ENCODE data around the gene SYNGR2. TPM values are rescaled to one million over a fixed set of nuclear protein-coding genes. Genes with fewer than 3 reads are reported as not detected.
A peak's percentile ranks its signal among the peaks of the same experiment; 100 is the strongest.

Gene SYNGR2
- total RNA-seq, 2 donors from 2014 or later: 39.2 to 39.6 TPM

DNA sequence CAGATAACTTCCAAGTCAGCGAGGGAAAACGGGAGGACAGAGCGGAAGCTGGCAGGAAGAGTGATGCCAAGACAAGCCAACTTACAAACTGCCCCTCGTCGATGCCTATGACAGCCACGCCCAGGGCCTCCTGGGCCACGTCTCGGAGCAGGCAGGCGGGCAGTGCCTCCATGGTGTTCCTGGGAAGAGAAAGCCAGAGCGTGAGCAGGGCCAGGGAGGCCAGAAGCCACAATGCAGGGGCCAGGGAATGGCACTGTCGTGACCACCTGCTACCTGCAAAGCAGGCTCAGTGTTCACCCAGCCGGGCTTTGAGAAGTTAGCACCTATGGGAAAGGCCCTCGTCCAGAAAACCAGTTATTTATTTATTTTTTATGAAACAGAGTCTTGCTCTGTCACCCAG lies 14.1 kb downstream of the SYNGR2 start:
- H3K9ac ChIP-seq (ENCODE audit: extremely low read depth, low read length, poor library complexity, severe bottlenecking): no peak overlapping the region
- peaks cover 19% of the 10 kb centered on the region for H3K4me1 Mint-ChIP-seq

DNA sequence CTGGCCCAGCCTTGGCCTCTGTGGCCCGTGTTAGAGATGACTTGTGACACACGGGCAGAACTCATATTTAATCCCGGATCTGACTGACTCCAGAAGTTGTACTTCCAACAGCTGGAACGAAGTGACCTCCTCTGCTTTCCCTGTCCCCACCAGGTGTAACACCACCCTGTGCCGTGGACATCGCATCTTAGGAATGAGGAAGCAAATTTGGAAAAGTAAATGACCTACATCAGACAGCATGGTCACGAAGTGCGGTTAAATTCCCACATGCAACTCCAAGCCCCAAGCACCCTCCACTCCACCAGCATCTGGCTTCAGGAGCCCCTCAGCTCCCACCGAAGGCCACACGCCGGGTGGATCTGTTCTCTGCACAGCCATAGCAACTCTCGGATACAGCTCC lies 15.5 kb downstream of the SYNGR2 start:
- H3K4me1 ChIP-seq (ENCODE audit: control insufficient read depth, insufficient read depth, low read length): peaks cover 3% of the 10 kb centered on the region
- Mint-ChIP-seq H3K36me3 (ENCODE audit: low read depth) (peaks cover 50% of the 10 kb centered on the region), H3K27me3 (ENCODE audit: insufficient read depth) (no peaks in the 10 kb centered on the region), H3K9me3 (no peaks in the 10 kb centered on the region), H3K27ac (no peak overlapping the region), H3K4me3 (peak overlapping the region; percentile 78), H3K4me1 (peaks cover 22% of the 10 kb centered on the region)
- WGBS, 2 experiments (ENCODE audit: insufficient coverage in 1 of 2, insufficient read length in 1 of 2): 93 to 94% methylated on average over 9 to 12 of the region's 12 CpGs
- no peak for DNase-seq
- peak overlapping the region; percentile 82 for H3K4me3 ChIP-seq (ENCODE audit: low read length)
- H3K27ac ChIP-seq (ENCODE audit: low read depth, low read length): no peak overlapping the region
- H3K36me3 ChIP-seq (ENCODE audit: control insufficient read depth, insufficient read depth, low read length): peaks cover 60% of the 10 kb centered on the region
- no peaks in the 10 kb centered on the region for H3K9me3 ChIP-seq (ENCODE audit: control insufficient read depth, low read length)
- no peak overlapping the region for H3K9ac ChIP-seq (ENCODE audit: extremely low read depth, low read length, poor library complexity, severe bottlenecking)
- TF ChIP-seq, protein P1, sequence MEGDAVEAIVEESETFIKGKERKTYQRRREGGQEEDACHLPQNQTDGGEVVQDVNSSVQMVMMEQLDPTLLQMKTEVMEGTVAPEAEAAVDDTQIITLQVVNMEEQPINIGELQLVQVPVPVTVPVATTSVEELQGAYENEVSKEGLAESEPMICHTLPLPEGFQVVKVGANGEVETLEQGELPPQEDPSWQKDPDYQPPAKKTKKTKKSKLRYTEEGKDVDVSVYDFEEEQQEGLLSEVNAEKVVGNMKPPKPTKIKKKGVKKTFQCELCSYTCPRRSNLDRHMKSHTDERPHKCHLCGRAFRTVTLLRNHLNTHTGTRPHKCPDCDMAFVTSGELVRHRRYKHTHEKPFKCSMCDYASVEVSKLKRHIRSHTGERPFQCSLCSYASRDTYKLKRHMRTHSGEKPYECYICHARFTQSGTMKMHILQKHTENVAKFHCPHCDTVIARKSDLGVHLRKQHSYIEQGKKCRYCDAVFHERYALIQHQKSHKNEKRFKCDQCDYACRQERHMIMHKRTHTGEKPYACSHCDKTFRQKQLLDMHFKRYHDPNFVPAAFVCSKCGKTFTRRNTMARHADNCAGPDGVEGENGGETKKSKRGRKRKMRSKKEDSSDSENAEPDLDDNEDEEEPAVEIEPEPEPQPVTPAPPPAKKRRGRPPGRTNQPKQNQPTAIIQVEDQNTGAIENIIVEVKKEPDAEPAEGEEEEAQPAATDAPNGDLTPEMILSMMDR (conservative IDR thresholded peaks at IDR 0.05): no peak
- no peaks in the 10 kb centered on the region for H3K27me3 ChIP-seq (ENCODE audit: control insufficient read depth, insufficient read depth, low read length, poor library complexity, severe bottlenecking)

More for the DNA sequence above, 14.1 kb downstream of the SYNGR2 start:
- Mint-ChIP-seq H3K27me3 (ENCODE audit: insufficient read depth) (no peaks in the 10 kb centered on the region), H3K27ac (no peak overlapping the region), H3K36me3 (ENCODE audit: low read depth) (peaks cover 60% of the 10 kb centered on the region), H3K9me3 (no peaks in the 10 kb centered on the region), H3K4me3 (no peak overlapping the region)
- Histone ChIP-seq H3K36me3 (ENCODE audit: control insufficient read depth, insufficient read depth, low read length) (peaks cover 69% of the 10 kb centered on the region), H3K27me3 (ENCODE audit: control insufficient read depth, insufficient read depth, low read length, poor library complexity, severe bottlenecking) (no peaks in the 10 kb centered on the region), H3K4me1 (ENCODE audit: control insufficient read depth, insufficient read depth, low read length) (peaks cover 3% of the 10 kb centered on the region), H3K4me3 (ENCODE audit: low read length) (no peak overlapping the region), H3K27ac (ENCODE audit: low read depth, low read length) (no peak overlapping the region), H3K9me3 (ENCODE audit: control insufficient read depth, low read length) (no peaks in the 10 kb centered on the region)
- WGBS, 2 experiments (ENCODE audit: insufficient coverage in 1 of 2, insufficient read length in 1 of 2): 93 to 98% methylated on average over 12 to 13 of the region's 13 CpGs
- DNase-seq: peak; percentile 45
- TF ChIP-seq, protein P1 (conservative IDR thresholded peaks at IDR 0.05): no peak

DNA sequence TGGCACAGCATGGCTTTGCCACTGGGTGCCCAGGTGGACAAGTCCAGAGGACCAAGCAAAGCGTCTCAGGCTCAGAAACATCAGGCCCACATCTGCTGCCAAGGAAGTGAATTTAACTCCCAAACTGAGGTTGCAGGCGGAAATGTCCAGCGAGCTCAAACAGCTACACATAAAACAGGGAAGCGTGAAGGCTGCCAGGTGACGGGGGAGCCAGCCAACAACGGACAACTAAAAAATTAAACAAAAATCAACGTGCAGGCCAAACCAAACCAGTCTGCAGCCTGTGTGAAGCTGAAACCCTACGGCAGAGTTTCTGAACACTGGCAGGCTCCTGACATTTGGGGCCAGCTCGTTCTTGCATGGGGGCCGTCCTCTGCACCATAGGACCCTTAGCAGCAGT lies 16.0 kb downstream of the SYNGR2 start:
- WGBS, 2 experiments (ENCODE audit: insufficient coverage in 1 of 2, insufficient read length in 1 of 2): 90 to 98% methylated on average over 6 to 10 of the region's 10 CpGs
- TF ChIP-seq, protein P1 (conservative IDR thresholded peaks at IDR 0.05): no peak
- Histone ChIP-seq H3K9ac (ENCODE audit: extremely low read depth, low read length, poor library complexity, severe bottlenecking) (no peak overlapping the region), H3K9me3 (ENCODE audit: control insufficient read depth, low read length) (no peaks in the 10 kb centered on the region), H3K4me3 (ENCODE audit: low read length) (peak overlapping the region; percentile 82), H3K27ac (ENCODE audit: low read depth, low read length) (no peak overlapping the region), H3K27me3 (ENCODE audit: control insufficient read depth, insufficient read depth, low read length, poor library complexity, severe bottlenecking) (no peaks in the 10 kb centered on the region), H3K4me1 (ENCODE audit: control insufficient read depth, insufficient read depth, low read length) (peaks cover 3% of the 10 kb centered on the region), H3K36me3 (ENCODE audit: control insufficient read depth, insufficient read depth, low read length) (peaks cover 55% of the 10 kb centered on the region)
- peak overlapping the region; percentile 78 for H3K4me3 Mint-ChIP-seq
- peaks cover 22% of the 10 kb centered on the region for H3K4me1 Mint-ChIP-seq
- DNase-seq: no peak
- peak overlapping the region; percentile 49 for H3K27ac Mint-ChIP-seq
- no peaks in the 10 kb centered on the region for H3K9me3 Mint-ChIP-seq
- H3K36me3 Mint-ChIP-seq (ENCODE audit: low read depth): peaks cover 45% of the 10 kb centered on the region
- no peaks in the 10 kb centered on the region for H3K27me3 Mint-ChIP-seq (ENCODE audit: insufficient read depth)
